ENCODE measurements around the gene TNFSF18. TPM values are rescaled to one million over a fixed set of nuclear protein-coding genes. Genes with fewer than 3 reads are reported as not detected.

The TNFSF18 gene
- total RNA-seq, 3 donors from 2014 or later (not counting 1 experiment from before 2014, with no cell fraction given) = 0.18 TPM; not detected in 2

DNA sequence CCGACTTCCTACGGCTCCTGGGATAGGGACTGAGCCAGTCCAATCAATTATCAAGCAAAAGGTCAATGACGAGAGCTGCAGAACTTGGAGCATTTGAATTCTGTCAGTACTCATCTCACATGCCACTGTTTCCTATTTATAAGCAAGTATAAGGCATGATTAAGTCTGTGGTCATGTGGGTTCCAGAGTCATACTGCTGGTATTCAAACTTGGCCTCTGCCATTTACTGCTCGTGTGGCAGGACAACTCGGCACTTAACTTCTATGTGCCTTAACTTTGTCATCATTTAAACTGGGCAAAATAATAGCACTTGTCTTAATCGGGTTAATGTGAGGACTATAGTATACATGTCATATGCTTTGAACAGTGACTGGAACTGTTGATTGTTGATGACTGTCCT, 44.9 kb upstream of the TNFSF18 start:
- no peak overlapping the region for H3K4me3 ChIP-seq (ENCODE audit: low read length)
- no peaks in the 10 kb centered on the region for H3K36me3 ChIP-seq (ENCODE audit: control insufficient read depth, insufficient read depth, low read length)
- intact Hi-C loops (cut with micrococcal nuclease) = no loop called here
- 84% methylated on average over 6 of the region's 6 CpGs for WGBS (ENCODE audit: insufficient coverage)
- Mint-ChIP-seq H3K27ac (no peak overlapping the region), H3K4me3 (no peak overlapping the region), H3K36me3 (no peaks in the 10 kb centered on the region), H3K9me3 (no peaks in the 10 kb centered on the region), H3K4me1 (no peaks in the 10 kb centered on the region), H3K27me3 (ENCODE audit: low read depth in 2 of 2) (peaks cover 0 to 7% of the 10 kb centered on the region in 2 donors)
- no peaks in the 10 kb centered on the region for H3K9me3 ChIP-seq (ENCODE audit: control insufficient read depth, insufficient read depth, low read length)
- TF ChIP-seq, protein P1, sequence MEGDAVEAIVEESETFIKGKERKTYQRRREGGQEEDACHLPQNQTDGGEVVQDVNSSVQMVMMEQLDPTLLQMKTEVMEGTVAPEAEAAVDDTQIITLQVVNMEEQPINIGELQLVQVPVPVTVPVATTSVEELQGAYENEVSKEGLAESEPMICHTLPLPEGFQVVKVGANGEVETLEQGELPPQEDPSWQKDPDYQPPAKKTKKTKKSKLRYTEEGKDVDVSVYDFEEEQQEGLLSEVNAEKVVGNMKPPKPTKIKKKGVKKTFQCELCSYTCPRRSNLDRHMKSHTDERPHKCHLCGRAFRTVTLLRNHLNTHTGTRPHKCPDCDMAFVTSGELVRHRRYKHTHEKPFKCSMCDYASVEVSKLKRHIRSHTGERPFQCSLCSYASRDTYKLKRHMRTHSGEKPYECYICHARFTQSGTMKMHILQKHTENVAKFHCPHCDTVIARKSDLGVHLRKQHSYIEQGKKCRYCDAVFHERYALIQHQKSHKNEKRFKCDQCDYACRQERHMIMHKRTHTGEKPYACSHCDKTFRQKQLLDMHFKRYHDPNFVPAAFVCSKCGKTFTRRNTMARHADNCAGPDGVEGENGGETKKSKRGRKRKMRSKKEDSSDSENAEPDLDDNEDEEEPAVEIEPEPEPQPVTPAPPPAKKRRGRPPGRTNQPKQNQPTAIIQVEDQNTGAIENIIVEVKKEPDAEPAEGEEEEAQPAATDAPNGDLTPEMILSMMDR (IDR thresholded peaks at IDR 0.05) = no peak
- DNase-seq (no peak), ATAC-seq (no peak)
- H3K27ac ChIP-seq (ENCODE audit: low read length) = no peak overlapping the region
- no peaks in the 10 kb centered on the region for H3K27me3 ChIP-seq (ENCODE audit: control insufficient read depth, insufficient read depth, low read length)
- no peaks in the 10 kb centered on the region for H3K4me1 ChIP-seq (ENCODE audit: control insufficient read depth, insufficient read depth, low read length)

DNA sequence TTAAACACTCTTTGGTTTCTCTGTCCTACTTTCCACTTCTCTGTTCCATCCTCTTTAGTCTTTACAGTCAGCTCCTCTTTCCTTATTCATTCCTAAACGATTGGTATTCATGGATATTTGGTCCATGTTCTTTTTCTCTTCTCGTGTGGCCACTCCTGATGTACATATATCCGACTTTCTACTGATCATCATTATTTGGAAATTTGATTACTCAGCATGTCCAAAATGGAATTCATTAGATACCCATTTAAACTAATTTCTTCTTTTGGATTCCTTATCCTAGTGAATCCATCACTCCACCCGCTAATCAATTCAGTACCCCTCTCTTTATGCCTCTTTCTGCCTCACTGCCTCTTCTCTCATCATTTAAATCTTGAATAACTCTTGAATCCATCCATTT, 43.8 kb upstream of the TNFSF18 start:
- Mint-ChIP-seq H3K4me1 (no peaks in the 10 kb centered on the region), H3K9me3 (no peaks in the 10 kb centered on the region), H3K27ac (no peak overlapping the region), H3K4me3 (no peak overlapping the region), H3K36me3 (no peaks in the 10 kb centered on the region), H3K27me3 (ENCODE audit: low read depth in 2 of 2) (peaks cover 0 to 8% of the 10 kb centered on the region in 2 donors)
- ATAC-seq (no peak), DNase-seq (no peak)
- Histone ChIP-seq H3K27me3 (ENCODE audit: control insufficient read depth, insufficient read depth, low read length) (no peaks in the 10 kb centered on the region), H3K27ac (ENCODE audit: low read length) (no peak overlapping the region), H3K36me3 (ENCODE audit: control insufficient read depth, insufficient read depth, low read length) (no peaks in the 10 kb centered on the region), H3K4me1 (ENCODE audit: control insufficient read depth, insufficient read depth, low read length) (no peaks in the 10 kb centered on the region), H3K9me3 (ENCODE audit: control insufficient read depth, insufficient read depth, low read length) (no peaks in the 10 kb centered on the region), H3K4me3 (ENCODE audit: low read length) (no peak overlapping the region)
- WGBS (ENCODE audit: insufficient coverage) = 87% methylated on average over 4 of the region's 4 CpGs
- intact Hi-C loops (cut with micrococcal nuclease) = no loop called here
- TF ChIP-seq, protein P1 (IDR thresholded peaks at IDR 0.05) = no peak

DNA sequence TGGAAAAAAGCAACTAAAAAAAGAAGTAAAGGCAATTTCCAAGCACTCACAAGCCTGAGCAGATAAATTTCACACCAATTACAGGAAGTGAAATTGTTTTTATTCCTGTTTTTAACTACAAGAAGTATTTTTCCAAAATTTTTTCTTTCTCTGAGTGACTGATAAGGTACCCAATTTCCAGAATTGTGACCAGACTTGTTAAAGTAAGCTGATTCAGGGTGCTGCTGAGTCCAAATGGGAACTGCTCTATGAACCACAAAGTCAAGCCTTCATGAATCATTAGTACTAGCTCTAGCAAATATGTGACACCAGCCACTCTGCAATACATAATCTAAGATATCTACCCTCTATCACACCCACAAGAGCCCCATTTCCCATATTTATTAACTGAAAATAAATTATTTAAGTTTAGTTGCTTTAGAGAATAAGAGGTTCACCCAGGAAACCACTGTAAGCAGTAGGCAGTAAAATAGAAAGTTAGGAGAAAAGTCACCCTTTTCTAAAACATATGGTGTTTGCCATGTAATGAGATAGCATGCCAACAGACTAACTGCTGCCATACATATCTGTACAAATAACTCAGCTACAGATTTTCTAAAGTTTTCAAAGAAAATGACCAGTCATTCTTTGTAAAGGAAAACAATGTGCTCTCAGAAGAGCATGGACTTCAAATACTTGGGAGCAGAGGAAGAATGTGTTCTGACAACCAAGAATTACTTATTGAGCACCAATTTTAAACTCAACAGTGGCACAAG, 43.1 kb upstream of the TNFSF18 start:
- Histone ChIP-seq H3K27me3 (ENCODE audit: control insufficient read depth, insufficient read depth, low read length) (no peaks in the 10 kb centered on the region), H3K27ac (ENCODE audit: low read length) (no peak overlapping the region), H3K4me3 (ENCODE audit: low read length) (no peak overlapping the region), H3K36me3 (ENCODE audit: control insufficient read depth, insufficient read depth, low read length) (no peaks in the 10 kb centered on the region), H3K4me1 (ENCODE audit: control insufficient read depth, insufficient read depth, low read length) (no peaks in the 10 kb centered on the region), H3K9me3 (ENCODE audit: control insufficient read depth, insufficient read depth, low read length) (no peaks in the 10 kb centered on the region)
- Mint-ChIP-seq H3K9me3 (no peaks in the 10 kb centered on the region), H3K27ac (no peak overlapping the region), H3K36me3 (no peaks in the 10 kb centered on the region), H3K4me3 (no peak overlapping the region), H3K4me1 (no peaks in the 10 kb centered on the region), H3K27me3 (ENCODE audit: low read depth in 2 of 2) (peaks cover 0 to 8% of the 10 kb centered on the region in 2 donors)
- ATAC-seq = no peak
- intact Hi-C loops (cut with micrococcal nuclease) = no loop called here
- no peak for DNase-seq
- TF ChIP-seq, protein P1 (IDR thresholded peaks at IDR 0.05) = no peak

DNA sequence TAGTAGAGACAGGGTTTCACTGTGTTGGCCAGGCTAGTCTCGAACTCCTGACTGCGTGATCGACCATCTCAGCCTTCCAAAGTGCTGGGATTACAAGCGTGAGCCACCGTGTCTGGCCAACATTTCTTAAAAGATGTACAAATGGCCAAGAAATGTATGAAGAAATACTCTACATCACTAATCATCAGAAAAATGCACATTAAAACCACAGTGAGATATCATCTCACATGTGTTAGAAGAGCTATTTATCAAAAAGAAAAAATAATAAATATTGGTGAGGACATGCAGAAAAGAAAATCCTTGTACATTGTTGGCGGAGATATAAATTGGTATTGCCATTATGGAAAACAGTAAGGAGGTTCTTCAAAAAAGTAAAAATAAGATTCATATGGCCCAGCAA, 33.6 kb upstream of the TNFSF18 start:
- DNase-seq = no peak
- WGBS (ENCODE audit: insufficient coverage) = 96% methylated on average over 6 of the region's 6 CpGs
- H3K4me3 Mint-ChIP-seq = no peak overlapping the region
- no peaks in the 10 kb centered on the region for H3K36me3 ChIP-seq (ENCODE audit: control insufficient read depth, insufficient read depth, low read length)
- H3K27ac ChIP-seq (ENCODE audit: low read length) = no peak overlapping the region
- H3K9me3 Mint-ChIP-seq = no peaks in the 10 kb centered on the region
- intact Hi-C loops (cut with micrococcal nuclease) = no loop called here
- TF ChIP-seq, protein P1 (IDR thresholded peaks at IDR 0.05) = no peak
- no peaks in the 10 kb centered on the region for H3K36me3 Mint-ChIP-seq
- peaks cover 0 to 6% of the 10 kb centered on the region in 2 donors for H3K27me3 Mint-ChIP-seq (ENCODE audit: low read depth in 2 of 2)
- H3K27ac Mint-ChIP-seq = no peak overlapping the region
- H3K9me3 ChIP-seq (ENCODE audit: control insufficient read depth, insufficient read depth, low read length) = no peaks in the 10 kb centered on the region
- no peak for ATAC-seq
- H3K4me1 ChIP-seq (ENCODE audit: control insufficient read depth, insufficient read depth, low read length) = no peaks in the 10 kb centered on the region
- H3K4me1 Mint-ChIP-seq = no peaks in the 10 kb centered on the region
- H3K4me3 ChIP-seq (ENCODE audit: low read length) = no peak overlapping the region
- no peaks in the 10 kb centered on the region for H3K27me3 ChIP-seq (ENCODE audit: control insufficient read depth, insufficient read depth, low read length)
